NCI-H524 (cell line): ENCODE results near the gene PYCR2.

Experiments
- DNase-seq, 2 experiments: peaks; one replicate each; lab custom pipeline; 2025; lab: John Stamatoyannopoulos, UW

Gene PYCR2

GRCh38 chr1:225919906-225920305 lies 4.1 kb downstream of the PYCR2 start:
- no peak for DNase-seq

- no peak for DNase-seq
Measured at GRCh38 chr1:225918280-225918679, 5.8 kb downstream of the PYCR2 start.

DNA sequence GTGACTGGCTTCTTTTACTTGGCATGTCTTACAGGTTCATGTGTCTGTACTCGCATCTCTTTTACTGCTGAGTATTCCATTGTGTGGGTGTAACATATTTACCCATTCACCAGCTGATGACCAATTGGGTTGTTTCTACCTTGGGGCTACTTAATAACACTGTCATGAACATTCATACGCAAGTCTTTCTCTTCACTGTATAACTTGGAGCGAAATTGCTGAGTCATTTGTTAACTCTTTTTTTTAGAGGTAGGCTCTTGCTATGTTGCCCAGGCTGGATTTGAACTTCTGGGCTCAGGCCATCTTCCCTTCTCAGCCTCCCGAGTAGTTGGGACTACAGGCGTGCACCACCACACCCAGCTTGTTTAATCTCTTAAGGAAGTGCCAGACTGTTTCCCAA lies 6.5 kb downstream of the PYCR2 start:
- DNase-seq, result no peak

GRCh38 chr1:225917101-225917500 lies 6.9 kb downstream of the PYCR2 start:
- no peak for DNase-seq

GRCh38 chr1:225915538-225915991 lies 8.5 kb downstream of the PYCR2 start:
- DNase-seq, result peak; percentile 70 to 91

- DNase-seq, result peak; percentile 9 to 59
Measured at GRCh38 chr1:225914947-225915346, 9.1 kb downstream of the PYCR2 start.

DNA sequence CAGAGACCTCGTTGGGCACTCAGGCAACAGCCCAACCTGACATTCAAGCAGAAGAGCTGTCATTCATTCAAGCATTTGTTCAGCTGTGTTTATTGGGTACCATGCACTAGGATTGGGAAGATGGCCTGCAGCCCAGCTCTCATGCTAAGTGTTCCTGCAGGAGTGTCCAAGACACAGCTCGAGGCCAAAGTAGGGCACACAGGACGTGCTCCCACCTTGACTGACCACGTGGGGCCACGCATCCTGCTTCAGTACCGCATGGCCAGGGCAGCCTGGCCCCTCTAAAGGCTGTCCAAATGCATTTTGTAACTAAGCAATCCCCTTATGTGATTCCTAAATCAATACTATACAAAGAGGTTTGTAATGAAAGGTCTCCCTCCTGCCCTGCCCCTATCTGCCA lies 9.7 kb downstream of the PYCR2 start:
- DNase-seq, result no peak

DNA sequence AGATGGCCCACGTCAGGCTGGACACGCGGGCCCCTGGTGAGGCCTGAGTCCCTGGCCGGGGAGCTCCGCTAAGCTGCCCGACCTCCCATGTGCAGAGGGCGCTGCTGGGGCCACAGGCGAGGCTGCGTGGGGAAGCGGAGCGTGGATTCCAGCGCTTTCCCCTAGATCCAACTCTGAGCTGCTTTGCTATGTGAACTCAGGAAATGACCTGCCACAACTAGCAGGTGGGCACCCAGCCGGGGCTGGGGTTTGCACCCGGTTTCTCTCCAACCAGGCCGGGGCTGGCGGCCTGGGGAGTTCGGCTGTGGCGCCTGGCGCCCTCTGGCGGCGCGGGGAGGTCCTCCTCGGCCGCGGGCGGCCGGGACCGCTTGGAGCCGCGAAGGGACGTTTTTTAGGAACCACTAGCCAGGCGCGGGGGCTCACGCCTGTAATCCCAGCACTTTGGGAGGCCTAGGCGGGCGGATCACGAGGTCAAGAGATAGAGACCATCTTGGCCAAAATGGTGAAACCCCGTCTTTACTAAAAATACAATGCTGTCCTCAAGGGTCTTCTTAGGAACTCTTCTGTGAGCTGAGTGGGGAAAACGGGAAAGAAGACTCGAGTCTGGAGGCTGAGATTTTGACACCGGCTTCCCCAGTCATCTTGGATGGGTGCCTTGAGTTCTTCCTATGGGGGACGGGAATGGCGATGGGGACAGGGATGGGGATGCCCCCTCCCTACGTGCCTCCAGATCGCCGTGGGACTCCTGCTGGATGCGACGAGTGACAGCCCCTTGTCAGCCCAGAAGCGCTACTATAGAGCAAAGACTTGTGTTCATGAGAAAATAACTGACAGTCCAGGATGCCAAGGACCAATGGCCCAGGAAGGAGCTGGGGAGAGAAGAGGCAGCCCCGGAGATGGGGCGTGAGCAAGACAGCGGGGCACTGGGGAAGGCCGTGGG lies 12.6 kb downstream of the PYCR2 start:
- no peak for DNase-seq

DNA sequence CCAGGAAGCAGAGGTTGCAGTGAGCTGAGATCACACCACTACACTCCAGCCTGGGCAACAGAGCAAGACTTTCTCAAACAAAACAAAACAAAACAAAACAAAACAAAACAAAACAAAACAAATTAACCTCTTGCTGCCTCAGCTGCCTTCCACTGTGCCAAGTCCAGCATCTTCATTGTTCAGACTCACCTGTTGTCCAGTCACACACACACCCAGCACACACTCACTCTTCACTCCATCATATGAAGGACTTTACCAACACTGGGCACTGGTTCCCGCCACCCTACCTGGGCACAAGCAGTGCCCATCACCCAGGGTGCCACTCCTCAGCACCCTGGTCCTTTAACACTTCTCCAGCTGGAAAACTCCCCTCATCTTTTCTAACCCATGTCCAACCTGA lies 14.6 kb downstream of the PYCR2 start:
- no peak for DNase-seq

DNA sequence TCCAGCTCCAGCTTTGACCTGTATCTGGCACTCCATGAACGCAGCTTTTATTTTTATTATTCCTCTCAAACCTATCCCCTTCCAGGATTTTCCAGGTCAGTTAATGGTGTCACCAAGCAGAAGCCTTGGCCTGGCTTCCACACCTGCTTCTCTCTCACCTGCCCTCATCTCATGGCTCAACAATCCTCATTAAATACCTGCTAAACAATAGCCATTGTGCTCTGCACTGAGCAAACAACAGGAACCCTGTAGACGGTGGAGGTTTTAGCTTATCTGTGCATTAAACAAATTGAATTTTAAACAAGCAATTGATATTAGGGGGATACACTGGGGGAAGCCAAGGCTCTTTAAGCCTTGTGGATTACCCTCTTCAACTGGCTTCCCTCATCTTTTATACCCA lies 15.3 kb downstream of the PYCR2 start:
- no peak for DNase-seq

- no peak for DNase-seq
Measured at GRCh38 chr1:225908013-225908640, 15.9 kb downstream of the PYCR2 start.

DNA sequence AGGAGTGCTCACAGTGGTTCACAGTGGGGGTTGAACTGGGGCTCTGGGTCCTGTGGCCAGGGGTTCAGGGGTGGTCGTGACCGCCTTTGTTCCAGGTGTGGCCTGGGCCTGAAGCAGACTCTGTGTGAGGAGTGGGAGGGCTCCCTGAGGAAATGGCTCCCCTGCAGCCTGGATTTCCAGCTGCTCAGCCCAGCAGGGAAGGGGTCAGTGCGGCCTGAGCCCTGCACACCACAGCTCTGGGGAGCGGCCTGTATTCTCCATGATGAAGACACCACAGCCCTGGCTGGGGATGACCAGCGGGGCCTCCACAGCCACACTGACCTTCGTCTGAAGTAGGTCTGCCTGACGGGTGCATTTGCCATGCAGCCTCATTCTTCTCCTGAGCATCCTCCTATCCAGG lies 16.7 kb downstream of the PYCR2 start:
- DNase-seq, result no peak

DNA sequence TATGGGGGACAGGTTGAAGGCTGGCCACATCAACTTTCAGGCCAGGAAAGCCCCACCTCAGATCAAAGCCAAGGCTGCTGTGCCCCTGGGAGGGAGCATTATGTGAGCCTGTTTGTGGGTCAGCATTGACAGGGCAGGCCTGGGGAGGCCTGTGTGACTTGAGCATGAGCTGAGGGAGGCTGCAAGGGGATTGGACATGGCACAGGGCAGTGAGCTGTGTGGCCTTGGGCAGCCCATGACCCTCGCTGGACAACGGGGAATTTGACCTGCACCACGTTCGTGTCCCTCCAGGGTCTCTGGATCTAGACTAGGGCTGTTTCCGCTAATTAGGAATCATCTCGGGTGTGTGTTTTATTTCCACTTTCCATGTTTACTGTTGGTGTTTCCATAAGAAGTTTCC lies 17.6 kb downstream of the PYCR2 start:
- DNase-seq, result no peak

GRCh38 chr1:225903623-225904022 lies 20.4 kb downstream of the PYCR2 start:
- no peak for DNase-seq

DNA sequence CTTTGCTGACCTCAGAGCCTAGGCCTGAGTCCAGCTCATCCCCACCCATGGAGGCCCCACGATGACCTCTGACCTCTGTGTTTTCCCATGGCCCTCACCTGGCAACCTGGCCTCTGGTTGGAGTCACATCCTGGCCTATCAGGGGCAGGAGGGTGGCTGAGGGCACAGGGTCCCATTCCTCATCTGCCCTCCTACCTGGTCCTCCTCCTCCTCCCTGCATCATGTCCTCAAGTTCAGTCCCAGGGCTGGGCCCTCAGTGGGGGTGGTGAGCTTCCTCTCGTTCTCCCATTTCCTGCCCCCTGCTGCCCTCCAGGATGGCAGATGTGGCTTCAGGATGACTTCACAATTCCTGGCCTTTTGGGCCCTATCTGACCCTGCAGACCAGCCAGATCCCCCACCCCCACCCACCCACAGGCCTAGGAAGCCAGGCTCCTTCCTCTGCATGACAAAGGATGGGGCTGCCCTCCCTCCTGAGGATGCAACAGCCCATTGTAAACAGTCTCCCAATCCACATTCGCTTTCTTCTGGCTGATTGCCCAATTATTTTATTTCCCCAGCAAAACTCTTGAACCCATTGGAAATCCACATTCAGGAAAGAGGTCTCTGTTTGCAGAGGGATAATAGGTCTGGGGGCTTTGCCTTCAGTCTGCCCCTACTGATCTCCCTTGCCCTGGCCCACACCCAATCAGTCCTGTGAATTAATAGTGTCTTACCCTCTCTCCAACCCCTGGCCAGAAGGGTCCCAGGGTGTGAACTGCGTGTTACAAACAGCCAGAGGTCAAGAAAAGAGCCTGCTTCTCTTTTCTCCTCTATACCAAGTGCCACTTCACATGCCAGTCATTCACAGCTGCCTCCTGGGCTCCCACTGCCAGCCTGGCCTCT lies 24.8 kb downstream of the PYCR2 start:
- DNase-seq, result no peak

GRCh38 chr1:225897595-225898514 lies 26.2 kb downstream of the PYCR2 start:
- no peak for DNase-seq

GRCh38 chr1:225896937-225897549 lies 27.0 kb downstream of the PYCR2 start:
- no peak for DNase-seq

- no peak for DNase-seq
Measured at GRCh38 chr1:225896494-225896893, 27.6 kb downstream of the PYCR2 start.

- DNase-seq, result no peak
Measured at GRCh38 chr1:225892307-225892706, 31.7 kb downstream of the PYCR2 start.

DNA sequence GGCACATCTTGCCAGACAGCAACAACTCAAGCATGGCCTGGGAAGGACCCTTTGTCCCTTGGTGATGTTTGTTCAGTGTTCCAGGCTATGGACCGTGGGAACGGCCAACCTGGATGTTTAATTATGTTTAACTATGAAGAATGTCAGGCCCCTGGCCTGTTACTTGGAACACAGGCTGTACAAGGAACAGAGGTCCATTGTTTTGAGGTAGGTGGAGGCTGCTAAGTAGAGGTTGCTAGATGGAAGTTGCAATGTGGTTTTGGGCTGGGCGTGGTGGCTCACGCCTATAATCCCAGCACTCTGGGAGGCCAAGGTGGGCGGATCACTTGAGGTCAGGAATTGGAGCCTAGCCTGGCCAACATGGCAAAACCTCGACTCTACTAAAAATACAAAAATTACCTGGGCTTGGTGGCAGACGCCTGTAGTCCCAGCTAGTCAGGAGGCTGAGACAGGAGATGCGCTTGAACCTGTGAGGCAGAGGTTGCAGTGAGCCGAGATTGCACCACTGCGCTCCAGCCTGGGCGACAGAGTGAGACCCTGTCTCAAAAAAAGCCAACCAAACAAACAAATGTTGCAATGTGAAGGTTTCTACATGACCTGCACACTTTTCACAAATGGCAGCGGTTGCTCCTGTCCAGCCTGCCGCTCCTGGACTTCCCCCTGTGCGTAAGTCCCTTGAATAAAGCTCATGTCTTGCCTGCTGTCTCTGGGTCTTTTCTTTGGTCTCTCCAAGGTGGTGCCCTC lies 32.6 kb downstream of the PYCR2 start:
- DNase-seq, result no peak
